ENCODE data around the gene PKP2. TPM values are rescaled to one million over a fixed set of nuclear protein-coding genes. Genes with fewer than 3 reads are reported as not detected.

PKP2 gene
- total RNA-seq, 1 experiment from 2014 or later = 18.4 TPM

DNA sequence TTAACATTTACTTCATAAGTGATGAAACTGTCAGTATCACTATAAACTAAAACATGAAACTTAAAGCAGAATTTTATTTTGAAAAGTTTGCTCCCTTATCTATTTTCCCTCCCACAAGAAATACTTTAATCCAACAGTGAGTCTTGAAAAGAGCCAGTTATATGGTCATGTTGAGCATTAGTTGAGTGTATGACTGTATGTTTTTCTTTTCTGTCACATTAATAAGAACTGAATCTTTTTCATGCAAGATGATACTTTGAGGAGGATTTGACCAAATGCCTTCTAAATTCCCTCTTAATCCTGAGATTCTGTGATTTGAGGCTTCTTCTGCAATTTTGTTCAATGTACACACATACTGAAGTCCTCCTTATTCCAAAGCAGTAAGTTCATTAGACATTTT, 107.1 kb downstream of the PKP2 start:
- no peak for DNase-seq
- H3K27ac ChIP-seq (ENCODE audit: insufficient read length, low read depth, low read length) = no peak overlapping the region
- no peak overlapping the region for H3K23ac ChIP-seq (ENCODE audit: insufficient read length, low read depth, low read length)
- Mint-ChIP-seq H3K9me3 (peaks cover 3 to 4% of the 10 kb centered on the region in 2 experiments; a peak in 3 of 5 replicates), H3K4me1 (peaks cover 0 to 2% of the 10 kb centered on the region in 2 experiments; a peak in 1 of 4 replicates), H3K27ac (no peak overlapping the region), H3K27me3 (ENCODE audit: low read depth) (no peaks in the 10 kb centered on the region), H3K36me3 (ENCODE audit: insufficient read depth in 1 of 3, low read depth in 3 of 3) (peaks cover 0 to 17% (median 4%) of the 10 kb centered on the region in 3 experiments; a peak in 3 of 7 replicates), H3K4me3 (no peak overlapping the region)
- no peak overlapping the region for H4K91ac ChIP-seq (ENCODE audit: insufficient read length, low read depth, low read length)
- no peak overlapping the region for H3K56ac ChIP-seq (ENCODE audit: insufficient read length, low read depth, low read length)
- no peak overlapping the region for H3T11ph ChIP-seq (ENCODE audit: low read length)
- no peak overlapping the region for H3K14ac ChIP-seq (ENCODE audit: insufficient read depth, low read length)
- no peaks in the 10 kb centered on the region for H3K79me2 ChIP-seq (ENCODE audit: insufficient read depth, low read length)
- no peak overlapping the region for H2BK20ac ChIP-seq (ENCODE audit: low read depth, low read length, poor library complexity, severe bottlenecking)
- H3K4me1 ChIP-seq (ENCODE audit: insufficient read depth, low read length) = no peaks in the 10 kb centered on the region
- H2BK5ac ChIP-seq (ENCODE audit: insufficient read length, low read length) = no peak overlapping the region
- H2BK120ac ChIP-seq (ENCODE audit: low read depth, low read length, poor library complexity, severe bottlenecking) = no peak overlapping the region
- no peak overlapping the region for H2AK5ac ChIP-seq (ENCODE audit: insufficient read length, low read length)
- H3K27me3 ChIP-seq (ENCODE audit: insufficient read depth, low read length) = no peaks in the 10 kb centered on the region; the same call in 1 of the 2 replicates
- no peak overlapping the region for H2AFZ ChIP-seq (ENCODE audit: low read length)
- no peaks in the 10 kb centered on the region for H3K23me2 ChIP-seq (ENCODE audit: insufficient read length, low read depth, low read length, poor library complexity, severe bottlenecking)
- no peak overlapping the region for H3K9ac ChIP-seq (ENCODE audit: extremely low read depth, insufficient read length, low read length)
- no peak overlapping the region for H3K18ac ChIP-seq (ENCODE audit: insufficient read length, low read depth, low read length)
- no peak overlapping the region for H3K4ac ChIP-seq (ENCODE audit: low read depth, low read length)
- TF ChIP-seq, protein P1, sequence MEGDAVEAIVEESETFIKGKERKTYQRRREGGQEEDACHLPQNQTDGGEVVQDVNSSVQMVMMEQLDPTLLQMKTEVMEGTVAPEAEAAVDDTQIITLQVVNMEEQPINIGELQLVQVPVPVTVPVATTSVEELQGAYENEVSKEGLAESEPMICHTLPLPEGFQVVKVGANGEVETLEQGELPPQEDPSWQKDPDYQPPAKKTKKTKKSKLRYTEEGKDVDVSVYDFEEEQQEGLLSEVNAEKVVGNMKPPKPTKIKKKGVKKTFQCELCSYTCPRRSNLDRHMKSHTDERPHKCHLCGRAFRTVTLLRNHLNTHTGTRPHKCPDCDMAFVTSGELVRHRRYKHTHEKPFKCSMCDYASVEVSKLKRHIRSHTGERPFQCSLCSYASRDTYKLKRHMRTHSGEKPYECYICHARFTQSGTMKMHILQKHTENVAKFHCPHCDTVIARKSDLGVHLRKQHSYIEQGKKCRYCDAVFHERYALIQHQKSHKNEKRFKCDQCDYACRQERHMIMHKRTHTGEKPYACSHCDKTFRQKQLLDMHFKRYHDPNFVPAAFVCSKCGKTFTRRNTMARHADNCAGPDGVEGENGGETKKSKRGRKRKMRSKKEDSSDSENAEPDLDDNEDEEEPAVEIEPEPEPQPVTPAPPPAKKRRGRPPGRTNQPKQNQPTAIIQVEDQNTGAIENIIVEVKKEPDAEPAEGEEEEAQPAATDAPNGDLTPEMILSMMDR (conservative IDR thresholded peaks at IDR 0.05) = no peak
- no peak overlapping the region for H4K5ac ChIP-seq (ENCODE audit: insufficient read length, low read depth, low read length)
- no peak overlapping the region for H2BK12ac ChIP-seq (ENCODE audit: insufficient read length, low read depth, low read length)
- no peaks in the 10 kb centered on the region for H4K20me1 ChIP-seq (ENCODE audit: control insufficient read depth, insufficient read depth, insufficient read length)
- H4K8ac ChIP-seq (replicated peaks; ENCODE audit: insufficient read length, low read depth, low read length) = no peak overlapping the region
- no peaks in the 10 kb centered on the region for H3K79me1 ChIP-seq (ENCODE audit: insufficient read depth, low read depth, low read length, poor library complexity, severe bottlenecking)
- no peak overlapping the region for H2BK15ac ChIP-seq (ENCODE audit: low read depth, low read length)
- no peak overlapping the region for H3K4me2 ChIP-seq (ENCODE audit: insufficient read depth, insufficient read length, low read length)
- H3K9me3 ChIP-seq (ENCODE audit: control insufficient read depth, low read depth, low read length) = no peaks in the 10 kb centered on the region
